GM19467 (cell line): ENCODE measurements around the gene PRKAR2A.
"Not testable (repeated sequence)": the region's sequence is repeated elsewhere in the genome, so short reads cannot be mapped to it uniquely, and the experiment has no call there.

Experiments used
- ATAC-seq: cut with Tn5 transposase; IDR thresholded peaks from one replicate; pipeline ENCODE4 v1.9.1; 2021; ENCODE audit warnings: mild to moderate bottlenecking, moderate library complexity; ENCODE audit not compliant: unreplicated experiment

Gene PRKAR2A

DNA sequence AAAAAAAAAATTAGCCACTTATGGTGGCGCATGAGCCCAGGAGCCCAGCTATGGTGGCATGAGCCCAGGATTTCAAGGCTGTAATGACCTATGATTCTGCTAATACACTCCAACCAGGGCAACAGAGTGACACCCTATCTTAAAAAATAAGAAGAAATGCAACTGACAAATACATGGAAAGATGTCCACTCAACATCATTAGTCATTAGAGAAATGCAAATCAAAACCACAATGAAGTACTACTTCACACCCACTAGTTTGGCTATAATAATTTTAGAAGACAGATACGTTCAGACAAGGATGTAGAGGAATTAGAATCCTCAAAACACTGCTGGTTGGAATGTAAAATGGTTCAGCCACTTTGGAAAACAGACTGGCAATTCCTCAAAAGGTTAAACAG is 10.5 kb downstream of the PRKAR2A start:
- ATAC-seq: no peak

GRCh38 chr3:48835650-48836366 is 11.9 kb downstream of the PRKAR2A start:
- no peak for ATAC-seq

DNA sequence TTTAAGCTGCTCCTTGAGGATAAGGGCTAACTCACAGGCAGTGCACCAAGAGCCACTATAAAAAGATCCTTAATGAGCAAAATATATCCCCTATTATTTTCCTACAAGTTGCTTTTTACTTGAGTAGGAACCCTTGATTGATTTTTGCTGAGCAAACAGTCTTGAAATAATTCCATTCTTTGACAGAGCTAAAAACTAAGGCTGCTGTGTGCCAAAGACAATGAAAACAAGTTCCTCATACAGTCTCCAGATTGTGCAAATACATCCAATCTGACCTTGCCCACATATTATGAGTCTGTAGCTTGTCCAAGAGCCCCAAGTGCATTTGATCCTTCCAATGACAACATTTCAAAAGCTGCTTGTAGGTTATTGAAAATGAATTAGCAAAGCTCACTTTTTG is 15.0 kb downstream of the PRKAR2A start:
- ATAC-seq: no peak

DNA sequence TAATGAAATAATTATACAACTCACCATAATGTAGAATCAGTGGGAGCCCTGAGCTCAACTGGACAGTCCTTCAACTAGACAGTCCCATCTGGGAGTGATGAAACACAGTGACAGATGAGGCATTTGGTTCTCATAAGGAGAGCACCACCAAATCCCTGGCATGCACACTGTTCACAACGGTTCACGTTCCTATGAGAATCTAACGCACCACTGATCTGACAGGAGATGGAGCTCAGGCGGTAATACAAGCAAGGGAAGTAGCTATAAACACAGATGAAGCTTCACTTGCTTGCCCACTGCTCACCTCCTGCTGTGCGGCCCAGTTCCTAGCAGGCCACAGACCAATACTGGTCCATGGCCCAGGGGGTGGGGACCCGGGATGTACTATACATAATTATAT is 17.0 kb downstream of the PRKAR2A start:
- no peak for ATAC-seq

DNA sequence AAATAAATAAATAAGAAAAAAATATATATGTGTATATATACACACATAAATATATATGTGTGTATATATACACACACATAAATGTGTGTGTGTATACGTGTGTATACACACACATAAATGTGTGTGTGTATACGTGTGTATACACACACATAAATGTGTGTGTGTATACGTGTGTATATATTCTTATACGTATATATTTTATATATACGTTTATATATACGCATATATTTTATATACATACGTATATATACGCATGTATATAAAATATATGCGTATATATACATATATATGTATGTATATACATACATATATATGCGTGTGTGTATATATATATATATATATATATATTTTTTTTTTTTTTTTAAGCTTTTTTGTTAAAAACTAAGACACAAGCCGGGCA is 18.1 kb downstream of the PRKAR2A start:
- not testable (repeated sequence) for ATAC-seq

DNA sequence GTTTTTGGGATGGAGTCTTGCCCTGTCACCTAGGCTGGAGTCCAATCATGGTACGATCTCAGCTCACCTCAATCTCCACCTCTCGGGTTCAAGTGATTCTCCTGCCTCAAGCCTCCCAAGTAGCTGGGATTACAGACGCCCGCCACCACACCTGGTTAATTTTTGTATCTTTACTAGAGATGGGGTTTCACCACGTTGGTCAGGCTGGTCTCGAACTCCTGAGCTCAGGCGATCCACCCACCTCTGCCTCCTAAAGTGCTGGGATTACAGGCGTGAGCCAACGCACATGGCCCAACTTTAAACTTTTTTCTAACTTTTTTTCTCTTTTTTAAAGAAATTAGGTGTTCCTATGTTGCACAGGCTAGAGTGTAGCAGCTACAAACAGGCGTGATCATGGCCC is 19.8 kb downstream of the PRKAR2A start:
- ATAC-seq: not testable (repeated sequence)

DNA sequence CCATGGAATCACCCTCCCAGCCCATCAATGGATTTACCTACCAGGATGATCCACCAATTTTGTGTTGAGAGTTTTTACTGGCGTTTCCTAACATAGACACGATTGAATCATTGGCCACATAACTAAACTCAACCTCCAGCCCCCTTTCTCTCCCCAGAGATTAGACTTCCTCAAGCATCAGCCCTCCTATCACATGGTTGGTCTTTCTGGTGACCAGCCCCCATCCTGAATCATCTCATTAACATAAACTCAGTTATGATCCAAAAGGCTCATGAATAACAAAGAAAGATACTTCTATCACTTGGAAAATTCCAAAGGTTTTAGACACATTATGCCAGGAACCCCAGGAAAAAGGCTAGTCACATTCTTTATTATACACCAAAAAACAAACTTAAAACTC is 21.2 kb downstream of the PRKAR2A start:
- no peak for ATAC-seq

- no peak for ATAC-seq
Observed at GRCh38 chr3:48820612-48821324, 26.9 kb downstream of the PRKAR2A start.

- ATAC-seq: no peak
Observed at GRCh38 chr3:48819234-48820221, 28.1 kb downstream of the PRKAR2A start.

GRCh38 chr3:48811524-48811923 is 36.1 kb downstream of the PRKAR2A start:
- no peak for ATAC-seq

- ATAC-seq: no peak
Observed at GRCh38 chr3:48804930-48805329, 42.7 kb downstream of the PRKAR2A start.

GRCh38 chr3:48800831-48801230 is 46.8 kb downstream of the PRKAR2A start:
- not testable (repeated sequence) for ATAC-seq

- no peak for ATAC-seq
Observed at GRCh38 chr3:48798998-48799397, 48.7 kb downstream of the PRKAR2A start.

- no peak for ATAC-seq
Observed at GRCh38 chr3:48797626-48798025, 50.0 kb downstream of the PRKAR2A start.

DNA sequence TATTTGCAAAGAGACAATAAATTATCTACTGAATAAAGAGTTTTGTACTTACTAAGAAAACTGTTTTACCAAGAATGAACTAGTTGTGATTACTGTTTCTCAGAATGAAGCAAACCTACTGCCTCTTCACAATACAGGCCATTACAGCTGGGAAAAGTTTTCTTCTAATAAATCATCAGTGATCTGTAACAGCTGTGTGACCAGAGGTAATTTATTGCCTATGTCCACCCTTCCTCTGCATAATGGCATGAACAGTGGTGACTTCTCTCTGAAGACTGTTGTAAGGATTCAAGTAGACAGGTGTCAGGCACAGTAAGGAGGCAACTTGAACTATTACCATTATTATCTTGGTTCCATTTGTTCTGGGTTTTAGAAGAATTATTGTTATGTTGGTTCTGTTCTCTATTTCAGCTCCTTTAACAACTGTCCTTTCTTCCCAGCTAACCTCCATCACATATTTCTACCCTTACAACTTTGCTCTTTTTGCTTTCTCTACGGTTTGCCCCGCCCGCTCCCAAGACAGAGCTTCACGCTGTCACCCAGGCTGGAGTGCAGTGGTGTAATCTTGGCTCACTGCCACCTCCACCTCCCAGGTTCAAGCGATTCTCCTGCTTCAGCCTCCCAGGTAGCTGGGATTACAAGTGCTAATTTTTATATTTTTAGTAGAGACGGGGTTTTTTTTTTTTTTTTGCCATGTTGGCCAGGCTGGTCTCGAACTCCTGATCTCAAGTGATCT is 51.5 kb downstream of the PRKAR2A start:
- no peak for ATAC-seq

- ATAC-seq: not testable (repeated sequence)
Observed at GRCh38 chr3:48793484-48793883, 54.2 kb downstream of the PRKAR2A start.

DNA sequence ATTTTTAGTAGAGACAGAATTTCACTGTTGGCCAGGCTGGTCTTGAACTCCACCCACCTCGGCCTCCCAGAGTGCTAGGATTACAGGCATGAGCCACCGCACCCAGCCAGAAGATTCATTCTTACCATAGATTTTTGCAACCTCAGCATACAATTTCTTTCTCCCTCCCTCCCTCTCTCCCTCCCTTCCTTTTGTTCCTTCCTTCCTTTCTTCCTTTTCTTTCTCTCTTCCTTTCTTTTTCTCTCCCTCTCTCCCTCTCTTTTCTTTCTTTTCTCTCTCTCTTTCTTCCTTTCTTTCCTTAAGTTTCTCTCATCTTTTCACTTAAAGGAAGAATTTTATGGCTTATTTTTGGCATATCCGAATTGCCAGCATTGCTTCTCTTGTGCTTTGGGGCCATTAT is 58.0 kb downstream of the PRKAR2A start:
- ATAC-seq: no peak

DNA sequence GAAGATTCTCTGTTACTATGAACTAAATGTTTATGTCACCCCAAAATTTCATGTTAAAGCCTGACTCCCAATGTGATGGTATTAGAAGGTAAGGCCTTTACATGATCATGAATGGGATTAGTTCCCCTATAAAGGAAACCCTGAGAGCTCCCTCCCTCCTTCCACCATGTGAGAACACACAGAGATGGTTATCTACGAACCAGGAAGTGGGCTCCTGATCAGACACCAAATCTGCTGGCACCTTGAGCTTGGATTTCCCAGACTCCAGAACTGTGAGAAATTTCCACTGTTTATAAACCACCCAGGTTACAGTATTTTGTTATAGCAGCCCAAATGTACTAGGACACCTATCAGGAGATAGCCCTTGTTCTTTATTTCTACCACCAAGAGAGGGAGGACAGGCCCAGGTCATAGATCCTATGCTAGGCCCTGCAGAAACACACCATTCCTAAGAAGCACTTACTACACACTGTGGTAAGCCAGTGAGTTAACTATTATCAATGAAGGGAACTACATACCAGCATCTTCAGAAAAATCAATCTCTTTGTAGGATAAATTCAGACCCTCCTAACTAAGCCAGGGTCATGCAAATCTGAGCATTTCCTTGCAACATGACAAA is 59.0 kb downstream of the PRKAR2A start:
- ATAC-seq: no peak

DNA sequence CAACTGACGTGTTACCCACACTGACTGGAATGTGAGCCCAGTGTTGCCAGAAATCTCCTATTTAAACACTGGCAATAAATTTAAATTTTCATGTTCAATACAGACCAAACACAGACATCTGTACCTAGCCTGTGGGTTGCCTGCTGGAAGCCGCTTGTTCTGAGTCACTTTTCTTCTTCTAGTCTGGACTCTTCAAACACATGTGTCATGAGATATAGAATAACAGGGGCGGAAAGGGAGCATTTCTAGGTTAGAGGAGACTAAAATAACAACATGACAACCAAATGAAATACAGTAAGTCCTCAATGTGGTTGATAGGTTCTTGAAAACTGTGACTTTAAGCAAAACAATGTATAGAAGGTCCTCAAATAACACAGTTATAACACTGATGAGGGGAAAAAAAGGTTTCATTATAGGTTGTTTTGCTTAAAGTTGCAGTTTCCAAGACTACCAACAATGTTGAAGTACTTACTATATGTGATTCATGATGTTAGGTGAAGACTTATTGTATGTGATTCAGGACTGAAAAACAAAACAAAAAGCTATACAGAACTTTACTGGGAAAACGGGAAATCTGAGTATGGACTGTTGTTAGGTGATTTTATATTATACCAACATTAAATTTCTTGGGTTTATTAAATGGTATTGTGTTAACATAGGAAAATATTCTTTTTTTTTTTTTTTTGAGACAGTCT is 63.1 kb downstream of the PRKAR2A start:
- ATAC-seq: no peak

GRCh38 chr3:48783304-48783703 is 64.4 kb downstream of the PRKAR2A start:
- no peak for ATAC-seq
